Hepatocyte (in vitro differentiated cells): ENCODE measurements around the gene DNMT3B.

Experiments used
- EZH2 ChIP-seq: fragments of 200-600 bp; sonication (generic); IDR thresholded peaks from 2 replicates; pipeline ENCODE4 v1.6.1; 2016; ENCODE audit warnings: antibody characterized with exemption, mild to moderate bottlenecking, borderline replicate concordance
- EZH2phosphoT487 ChIP-seq: fragments of 200-600 bp; sonication (generic); IDR thresholded peaks from one replicate; pipeline ENCODE4 v1.6.1; 2018; ENCODE audit warnings: antibody characterized with exemption, mild to moderate bottlenecking, low read depth, moderate library complexity; ENCODE audit not compliant: unreplicated experiment, severe bottlenecking
- TF ChIP-seq, protein P1 (sequence below): fragments of 200-600 bp; sonication (generic); IDR thresholded peaks from 2 replicates; pipeline ENCODE4 v1.5.1; 2016; ENCODE audit warnings: antibody characterized with exemption, mild to moderate bottlenecking; ENCODE audit not compliant: poor library complexity

DNA sequence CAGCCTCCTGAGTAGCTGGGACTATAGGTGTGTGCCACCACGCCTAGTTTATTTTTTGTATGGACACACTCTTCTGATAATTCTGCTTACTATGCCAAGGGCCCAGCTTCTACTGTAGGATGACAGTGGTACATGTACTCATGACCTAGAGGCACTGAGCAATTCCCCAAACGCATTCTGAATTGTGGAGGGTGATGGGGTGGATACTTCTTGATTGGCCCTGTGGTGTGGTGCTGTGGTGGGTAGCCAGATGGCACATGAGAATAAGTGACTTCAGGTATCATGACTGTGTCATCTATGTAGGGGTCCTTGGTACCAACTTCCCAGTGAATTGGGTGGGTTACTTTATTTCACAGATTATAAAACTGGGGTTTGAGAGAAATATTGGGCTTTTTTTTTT, 11.0 kb downstream of the DNMT3B start:
- TF ChIP-seq, protein P1, sequence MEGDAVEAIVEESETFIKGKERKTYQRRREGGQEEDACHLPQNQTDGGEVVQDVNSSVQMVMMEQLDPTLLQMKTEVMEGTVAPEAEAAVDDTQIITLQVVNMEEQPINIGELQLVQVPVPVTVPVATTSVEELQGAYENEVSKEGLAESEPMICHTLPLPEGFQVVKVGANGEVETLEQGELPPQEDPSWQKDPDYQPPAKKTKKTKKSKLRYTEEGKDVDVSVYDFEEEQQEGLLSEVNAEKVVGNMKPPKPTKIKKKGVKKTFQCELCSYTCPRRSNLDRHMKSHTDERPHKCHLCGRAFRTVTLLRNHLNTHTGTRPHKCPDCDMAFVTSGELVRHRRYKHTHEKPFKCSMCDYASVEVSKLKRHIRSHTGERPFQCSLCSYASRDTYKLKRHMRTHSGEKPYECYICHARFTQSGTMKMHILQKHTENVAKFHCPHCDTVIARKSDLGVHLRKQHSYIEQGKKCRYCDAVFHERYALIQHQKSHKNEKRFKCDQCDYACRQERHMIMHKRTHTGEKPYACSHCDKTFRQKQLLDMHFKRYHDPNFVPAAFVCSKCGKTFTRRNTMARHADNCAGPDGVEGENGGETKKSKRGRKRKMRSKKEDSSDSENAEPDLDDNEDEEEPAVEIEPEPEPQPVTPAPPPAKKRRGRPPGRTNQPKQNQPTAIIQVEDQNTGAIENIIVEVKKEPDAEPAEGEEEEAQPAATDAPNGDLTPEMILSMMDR: no peak
- TF ChIP-seq EZH2phosphoT487: no peak
- TF ChIP-seq EZH2: no peak
